HG02885 (cell line): ENCODE data around the gene CLDN15.
"Not testable (repeated sequence)": the region's sequence is repeated elsewhere in the genome, so short reads cannot be mapped to it uniquely, and the experiment has no call there.

ENCODE experiments used
- ATAC-seq: cut with Tn5 transposase; IDR thresholded peaks from one replicate; pipeline ENCODE4 v1.9.1; 2021; ENCODE audit warnings: mild to moderate bottlenecking; ENCODE audit not compliant: unreplicated experiment, poor library complexity

CLDN15 gene

GRCh38 chr7:101200862-101201599, 36.6 kb downstream of the CLDN15 start, which contains the start of gene MOGAT3:
TSS of gene MOGAT3 (minus strand) at chr7:101201036. CDS start at chr7:101200854, 182 bp downstream.
- no peak for ATAC-seq

GRCh38 chr7:101200504-101200861, 37.1 kb downstream of the CLDN15 start:
- no peak for ATAC-seq

GRCh38 chr7:101199522-101199921, 38.1 kb downstream of the CLDN15 start:
- ATAC-seq, result not testable (repeated sequence)

- no peak for ATAC-seq
Observed at GRCh38 chr7:101198476-101198875, 39.1 kb downstream of the CLDN15 start.

GRCh38 chr7:101197991-101198390, 39.6 kb downstream of the CLDN15 start:
- no peak for ATAC-seq

GRCh38 chr7:101195884-101196283, 41.7 kb downstream of the CLDN15 start:
- no peak for ATAC-seq

- no peak for ATAC-seq
Observed at GRCh38 chr7:101189109-101189508, 48.5 kb downstream of the CLDN15 start.

- no peak for ATAC-seq
Observed at GRCh38 chr7:101186844-101187428, 50.7 kb downstream of the CLDN15 start.

GRCh38 chr7:101186194-101186593, 51.4 kb downstream of the CLDN15 start:
- ATAC-seq, result no peak

- no peak for ATAC-seq
Observed at GRCh38 chr7:101185258-101185839, 52.3 kb downstream of the CLDN15 start.
